Peyer's patch (tissue), 4 donors: ENCODE data around the gene CFAP58.

Experiments used
- POLR2A ChIP-seq, 2 donors: fragments of 450-650 bp; IDR thresholded peaks; one replicate each; pipeline ENCODE4 v1.5.1; 2017; ENCODE audit warnings: antibody characterized with exemption in 2 of 2, mild to moderate bottlenecking in 2 of 2, moderate library complexity in 2 of 2
- TF ChIP-seq, protein P1 (sequence below), 6 experiments: fragments of 450-650 bp in 4 of 6; fragments of 200-600 bp in 2 of 6; sonication (generic) in 1 of 6; IDR thresholded peaks; one replicate each; pipeline ENCODE4 v1.5.1; 2017 to 2019; ENCODE audit warnings: antibody characterized with exemption in 6 of 6, mild to moderate bottlenecking in 3 of 6, moderate library complexity in 1 of 6

- TF ChIP-seq, protein P1, sequence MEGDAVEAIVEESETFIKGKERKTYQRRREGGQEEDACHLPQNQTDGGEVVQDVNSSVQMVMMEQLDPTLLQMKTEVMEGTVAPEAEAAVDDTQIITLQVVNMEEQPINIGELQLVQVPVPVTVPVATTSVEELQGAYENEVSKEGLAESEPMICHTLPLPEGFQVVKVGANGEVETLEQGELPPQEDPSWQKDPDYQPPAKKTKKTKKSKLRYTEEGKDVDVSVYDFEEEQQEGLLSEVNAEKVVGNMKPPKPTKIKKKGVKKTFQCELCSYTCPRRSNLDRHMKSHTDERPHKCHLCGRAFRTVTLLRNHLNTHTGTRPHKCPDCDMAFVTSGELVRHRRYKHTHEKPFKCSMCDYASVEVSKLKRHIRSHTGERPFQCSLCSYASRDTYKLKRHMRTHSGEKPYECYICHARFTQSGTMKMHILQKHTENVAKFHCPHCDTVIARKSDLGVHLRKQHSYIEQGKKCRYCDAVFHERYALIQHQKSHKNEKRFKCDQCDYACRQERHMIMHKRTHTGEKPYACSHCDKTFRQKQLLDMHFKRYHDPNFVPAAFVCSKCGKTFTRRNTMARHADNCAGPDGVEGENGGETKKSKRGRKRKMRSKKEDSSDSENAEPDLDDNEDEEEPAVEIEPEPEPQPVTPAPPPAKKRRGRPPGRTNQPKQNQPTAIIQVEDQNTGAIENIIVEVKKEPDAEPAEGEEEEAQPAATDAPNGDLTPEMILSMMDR (IDR thresholded peaks at IDR 0.05) = no peak
- TF ChIP-seq POLR2A (IDR thresholded peaks at IDR 0.05) = no peak
These were observed 36.3 kb upstream of the CFAP58 start for GRCh38 chr10:104317269-104317710.
